ENCODE data around the gene EML6.

DNA sequence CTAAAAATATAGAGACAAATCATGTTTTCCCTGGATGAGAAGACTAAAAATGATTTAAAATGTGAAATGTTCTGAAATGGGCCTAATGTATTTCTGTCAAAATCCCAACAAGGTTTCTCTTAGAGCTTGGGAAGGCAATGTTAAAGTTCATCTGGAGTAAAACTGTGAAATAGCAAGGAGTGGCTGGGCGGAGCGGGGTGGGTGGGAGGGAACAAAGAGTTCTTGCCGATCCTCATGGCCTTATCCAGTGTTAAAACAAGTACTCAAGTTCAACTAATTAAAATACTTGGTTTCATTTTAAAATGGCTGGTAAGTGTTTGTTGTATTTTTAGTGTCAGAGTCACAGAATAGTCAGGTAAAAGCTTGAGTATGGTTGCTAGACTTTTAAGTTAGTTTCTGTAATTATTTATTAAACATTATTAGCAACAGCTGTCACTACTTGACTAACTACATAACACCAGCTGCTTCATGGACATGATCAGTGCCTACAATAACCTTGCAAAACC, 239.5 kb downstream of the EML6 start:
- TF ChIP-seq, protein P1, sequence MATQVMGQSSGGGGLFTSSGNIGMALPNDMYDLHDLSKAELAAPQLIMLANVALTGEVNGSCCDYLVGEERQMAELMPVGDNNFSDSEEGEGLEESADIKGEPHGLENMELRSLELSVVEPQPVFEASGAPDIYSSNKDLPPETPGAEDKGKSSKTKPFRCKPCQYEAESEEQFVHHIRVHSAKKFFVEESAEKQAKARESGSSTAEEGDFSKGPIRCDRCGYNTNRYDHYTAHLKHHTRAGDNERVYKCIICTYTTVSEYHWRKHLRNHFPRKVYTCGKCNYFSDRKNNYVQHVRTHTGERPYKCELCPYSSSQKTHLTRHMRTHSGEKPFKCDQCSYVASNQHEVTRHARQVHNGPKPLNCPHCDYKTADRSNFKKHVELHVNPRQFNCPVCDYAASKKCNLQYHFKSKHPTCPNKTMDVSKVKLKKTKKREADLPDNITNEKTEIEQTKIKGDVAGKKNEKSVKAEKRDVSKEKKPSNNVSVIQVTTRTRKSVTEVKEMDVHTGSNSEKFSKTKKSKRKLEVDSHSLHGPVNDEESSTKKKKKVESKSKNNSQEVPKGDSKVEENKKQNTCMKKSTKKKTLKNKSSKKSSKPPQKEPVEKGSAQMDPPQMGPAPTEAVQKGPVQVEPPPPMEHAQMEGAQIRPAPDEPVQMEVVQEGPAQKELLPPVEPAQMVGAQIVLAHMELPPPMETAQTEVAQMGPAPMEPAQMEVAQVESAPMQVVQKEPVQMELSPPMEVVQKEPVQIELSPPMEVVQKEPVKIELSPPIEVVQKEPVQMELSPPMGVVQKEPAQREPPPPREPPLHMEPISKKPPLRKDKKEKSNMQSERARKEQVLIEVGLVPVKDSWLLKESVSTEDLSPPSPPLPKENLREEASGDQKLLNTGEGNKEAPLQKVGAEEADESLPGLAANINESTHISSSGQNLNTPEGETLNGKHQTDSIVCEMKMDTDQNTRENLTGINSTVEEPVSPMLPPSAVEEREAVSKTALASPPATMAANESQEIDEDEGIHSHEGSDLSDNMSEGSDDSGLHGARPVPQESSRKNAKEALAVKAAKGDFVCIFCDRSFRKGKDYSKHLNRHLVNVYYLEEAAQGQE (IDR thresholded peaks at IDR 0.05; ENCODE audit: low read depth, low read length), result no peak
- TF ChIP-seq, protein P2, sequence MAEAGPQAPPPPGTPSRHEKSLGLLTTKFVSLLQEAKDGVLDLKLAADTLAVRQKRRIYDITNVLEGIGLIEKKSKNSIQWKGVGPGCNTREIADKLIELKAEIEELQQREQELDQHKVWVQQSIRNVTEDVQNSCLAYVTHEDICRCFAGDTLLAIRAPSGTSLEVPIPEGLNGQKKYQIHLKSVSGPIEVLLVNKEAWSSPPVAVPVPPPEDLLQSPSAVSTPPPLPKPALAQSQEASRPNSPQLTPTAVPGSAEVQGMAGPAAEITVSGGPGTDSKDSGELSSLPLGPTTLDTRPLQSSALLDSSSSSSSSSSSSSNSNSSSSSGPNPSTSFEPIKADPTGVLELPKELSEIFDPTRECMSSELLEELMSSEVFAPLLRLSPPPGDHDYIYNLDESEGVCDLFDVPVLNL (IDR thresholded peaks at IDR 0.05; ENCODE audit: low read depth, low read length), result no peak

All from GM12878 (cell line).